Measurements from ENCODE around the gene ARRDC2.

Gene ARRDC2

GRCh38 chr19:18010149-18010548 is 2.2 kb downstream of the ARRDC2 start:
- ChIA-PET CTCF (interaction anchor here (0.9 to 13.4 kb wide), 3 partner anchors 49 to 72 kb away, joined by 3 to 135 read pairs (median 7); no protein-coding TSS in a partner anchor), POLR2A (no interaction called here)
- TF ChIP-seq CTCF (IDR thresholded peaks at IDR 0.05; ENCODE audit: control extremely low read depth, extremely low read depth, low read depth, missing control alignments) = no peak
- DNase-seq (ENCODE audit: extremely low spot score) = no peak

- DNase-seq (ENCODE audit: extremely low spot score) = no peak
- CTCF ChIA-PET = interaction anchor here (1.2 to 13.4 kb wide), 3 partner anchors 45 to 150 kb away, joined by 4 to 135 read pairs (median 4); no protein-coding TSS in a partner anchor
- POLR2A ChIA-PET = no interaction called here
- no peak for TF ChIP-seq CTCF (IDR thresholded peaks at IDR 0.05; ENCODE audit: control extremely low read depth, extremely low read depth, low read depth, missing control alignments)
Measured at GRCh38 chr19:18013210-18014111, 5.5 kb downstream of the ARRDC2 start.

GRCh38 chr19:18014197-18014596 is 6.2 kb downstream of the ARRDC2 start:
- ChIA-PET POLR2A (interaction anchor here (0.7 kb wide), 2 partner anchors 96 to 190 kb away, joined by 4 read pairs; partner anchors contain the start of gene RAB3A), CTCF (interaction anchor here (1.2 to 13.4 kb wide), 2 partner anchors 45 to 76 kb away, joined by 4 to 135 read pairs; no protein-coding TSS in a partner anchor)
- no peak for DNase-seq (ENCODE audit: extremely low spot score)
- no peak for TF ChIP-seq CTCF (IDR thresholded peaks at IDR 0.05; ENCODE audit: control extremely low read depth, extremely low read depth, low read depth, missing control alignments)

- no peak for TF ChIP-seq CTCF (IDR thresholded peaks at IDR 0.05; ENCODE audit: control extremely low read depth, extremely low read depth, low read depth, missing control alignments)
- POLR2A ChIA-PET = interaction anchor here (0.5 kb wide), 1 partner anchor 22 kb away, joined by 3 read pairs; no protein-coding TSS in a partner anchor
- CTCF ChIA-PET = interaction anchor here (1.1 to 13.4 kb wide), 3 partner anchors 13 to 84 kb away, joined by 3 to 135 read pairs (median 3); partner anchors contain the start of gene CCDC124
- no peak for DNase-seq (ENCODE audit: extremely low spot score)
Measured at GRCh38 chr19:18016209-18016910, 8.4 kb downstream of the ARRDC2 start.

- no peak for TF ChIP-seq CTCF (IDR thresholded peaks at IDR 0.05; ENCODE audit: control extremely low read depth, extremely low read depth, low read depth, missing control alignments)
- POLR2A ChIA-PET = no interaction called here
- DNase-seq (ENCODE audit: extremely low spot score) = peak; percentile 5
- CTCF ChIA-PET = interaction anchor here (1.1 to 13.4 kb wide), 3 partner anchors 9 to 41 kb away, joined by 3 to 135 read pairs (median 3); partner anchors contain the start of gene ARRDC2
Measured at GRCh38 chr19:18017275-18018083, 9.5 kb downstream of the ARRDC2 start.
